Colonic mucosa (tissue), 4 donors: ENCODE data around the gene RAMACL. TPM values are rescaled to one million over a fixed set of nuclear protein-coding genes. Genes with fewer than 3 reads are reported as not detected.

Source experiments
- DNase-seq: peaks from one replicate; pipeline ENCODE4 v3.0.0-alpha.2; 2020
- H3K27ac ChIP-seq: fragments of 200-600 bp; one replicate; pipeline ENCODE4 v1.8.0; 2021
- H3K27me3 ChIP-seq: fragments of 200-600 bp; one replicate; pipeline ENCODE4 v1.8.0; 2021
- H3K36me3 ChIP-seq: fragments of 200-600 bp; one replicate; pipeline ENCODE4 v1.8.0; 2021
- H3K4me1 ChIP-seq: fragments of 200-600 bp; one replicate; pipeline ENCODE4 v1.8.0; 2021; ENCODE audit warnings: mild to moderate bottlenecking
- H3K4me3 ChIP-seq: fragments of 200-600 bp; one replicate; pipeline ENCODE4 v1.8.0; 2021
- H3K9ac ChIP-seq, 2 donors: one replicate each; pipeline ENCODE4 v1.7.0; 2013; ENCODE audit warnings: control low read depth in 2 of 2, low read depth in 2 of 2, low read length in 2 of 2
- H3K9me3 ChIP-seq: fragments of 200-600 bp; one replicate; pipeline ENCODE4 v1.8.0; 2021
- CTCF ChIP-seq: fragments of 200-600 bp; IDR thresholded peaks from one replicate; pipeline ENCODE4 v1.8.0; 2022; ENCODE audit warnings: antibody characterized with exemption, mild to moderate bottlenecking
- intact Hi-C: fragments of 100-400 bp; cut with DNase I; formaldehyde crosslinking; loops from one replicate; pipeline ENCODE4 v1.14.1; 2022
- total RNA-seq, 2 donors: library from RNA; stranded (reverse); fragmentation: NEBNext Ultra II Directional in 1 of 2; extraction: Animal tissue kit (Norgen Biotek cat#: 25700) in 1 of 2; gene quantifications; one replicate each; pipeline ENCODE4 v1.2.1, GENCODE V29; 2021
- donor health status: healthy.
- donor health status: DM: no; HTN: no; CAD: no.
- donor health status: DM: no; HTN: no; CAD: no.

The RAMACL gene
- total RNA-seq, 2 donors from 2014 or later = 0.48 to 0.54 TPM

GRCh38 chr6:166538297-166539010 is 48.0 kb downstream of the RAMACL start:
- H3K27ac ChIP-seq = no peak overlapping the region
- intact Hi-C loops = no loop called here
- no peaks in the 10 kb centered on the region for H3K9me3 ChIP-seq
- H3K36me3 ChIP-seq = no peaks in the 10 kb centered on the region
- DNase-seq = no peak
- H3K4me3 ChIP-seq = no peak overlapping the region
- no peak for TF ChIP-seq CTCF
- no peaks in the 10 kb centered on the region for H3K27me3 ChIP-seq
- H3K9ac ChIP-seq = no peak overlapping the region
- no peaks in the 10 kb centered on the region for H3K4me1 ChIP-seq

GRCh38 chr6:166534658-166535406 is 51.6 kb downstream of the RAMACL start:
- no peaks in the 10 kb centered on the region for H3K36me3 ChIP-seq
- intact Hi-C loops = no loop called here
- no peaks in the 10 kb centered on the region for H3K9me3 ChIP-seq
- no peak for TF ChIP-seq CTCF
- DNase-seq = no peak
- no peak overlapping the region for H3K4me3 ChIP-seq
- no peaks in the 10 kb centered on the region for H3K4me1 ChIP-seq
- H3K9ac ChIP-seq = no peak overlapping the region
- H3K27ac ChIP-seq = no peak overlapping the region
- H3K27me3 ChIP-seq = no peaks in the 10 kb centered on the region

DNA sequence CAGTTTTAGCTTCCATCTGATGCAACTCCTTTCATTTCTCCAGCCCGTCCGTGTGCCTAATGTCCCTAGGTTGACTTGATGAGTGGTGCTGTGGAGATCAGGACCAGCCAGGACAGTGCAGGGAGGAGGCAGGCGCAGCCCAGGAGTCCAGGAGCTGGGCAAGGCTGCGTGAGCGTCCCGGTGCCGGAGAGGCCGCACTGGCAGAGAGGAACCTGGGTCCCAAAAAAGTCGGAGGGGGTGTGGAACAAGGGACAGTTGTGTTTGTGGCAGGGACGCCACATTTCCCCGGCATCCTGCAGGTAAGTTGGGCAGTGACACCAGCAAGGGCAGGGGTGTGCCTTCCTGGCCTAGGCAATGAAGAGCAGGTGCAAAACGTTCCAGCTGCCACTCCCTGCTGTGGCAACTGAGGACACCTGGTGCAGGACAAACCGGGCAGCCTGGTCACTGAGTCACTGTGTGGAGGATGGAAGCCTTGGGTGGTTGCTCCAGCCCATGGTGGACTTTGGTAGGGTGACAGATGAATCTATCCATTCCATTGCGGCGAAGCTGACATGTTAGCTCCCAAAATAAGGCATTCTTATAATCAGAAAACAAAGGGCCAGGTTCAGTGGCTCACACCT is 53.2 kb downstream of the RAMACL start:
- Histone ChIP-seq H3K27ac (no peak overlapping the region), H3K4me3 (no peak overlapping the region), H3K9me3 (no peaks in the 10 kb centered on the region), H3K27me3 (no peaks in the 10 kb centered on the region), H3K36me3 (no peaks in the 10 kb centered on the region), H3K4me1 (no peaks in the 10 kb centered on the region), H3K9ac (no peak overlapping the region)
- DNase-seq = peak; percentile 24
- intact Hi-C loops = no loop called here
- TF ChIP-seq CTCF = no peak

Other genes starting within 250 kb of the RAMACL start
- 10 to 100 TPM; 65.0 to 73.3 TPM for gene SFT2D1, start 244.1 kb downstream of the RAMACL start, total RNA-seq
- gene MPC1, start 203.7 kb downstream of the RAMACL start, total RNA-seq = 100 to 1,000 TPM in 1 of 2 donors, 10 to 100 TPM in 1; 93.7 to 144 TPM
- 10 to 100 TPM in 1 of 2 donors, 1 to 10 TPM in 1; 7.8 to 13.6 TPM for gene RPS6KA2, start 40.6 kb upstream of the RAMACL start, total RNA-seq